ENCODE data around the gene GADD45A. TPM values are rescaled to one million over a fixed set of nuclear protein-coding genes. Genes with fewer than 3 reads are reported as not detected.
A peak's percentile ranks its signal among the peaks of the same experiment; 100 is the strongest.

The GADD45A gene
- total RNA-seq, 2 donors from 2014 or later, result 48.0 to 52.4 TPM

GRCh38 chr1:67684526-67685066 is 405 bp upstream of the GADD45A start:
- Histone ChIP-seq H3K9me3 (ENCODE audit: control insufficient read depth, low read length) (no peaks in the 10 kb centered on the region), H3K4me1 (ENCODE audit: control insufficient read depth, insufficient read depth, low read length) (peaks cover 17% of the 10 kb centered on the region), H3K27me3 (ENCODE audit: control insufficient read depth, insufficient read depth, low read length, poor library complexity, severe bottlenecking) (no peaks in the 10 kb centered on the region), H3K9ac (ENCODE audit: extremely low read depth, low read length, poor library complexity, severe bottlenecking) (no peak overlapping the region), H3K4me3 (ENCODE audit: low read length) (peak overlapping the region; percentile 67), H3K27ac (ENCODE audit: low read depth, low read length) (no peak overlapping the region), H3K36me3 (ENCODE audit: control insufficient read depth, insufficient read depth, low read length) (peaks cover 32% of the 10 kb centered on the region)
- Mint-ChIP-seq H3K4me3 (peak overlapping the region; percentile 92), H3K9me3 (no peaks in the 10 kb centered on the region), H3K27me3 (ENCODE audit: insufficient read depth) (no peaks in the 10 kb centered on the region), H3K36me3 (ENCODE audit: low read depth) (peaks cover 18% of the 10 kb centered on the region), H3K27ac (no peak overlapping the region), H3K4me1 (peaks cover 26% of the 10 kb centered on the region)
- WGBS, 2 experiments (ENCODE audit: insufficient coverage in 1 of 2, insufficient read length in 1 of 2), result 12 to 55% methylated on average over 4 to 20 of the region's 20 CpGs
- TF ChIP-seq CTCF (conservative IDR thresholded peaks at IDR 0.05), result no peak
- no peak for DNase-seq

- H3K27me3 Mint-ChIP-seq (ENCODE audit: insufficient read depth), result no peaks in the 10 kb centered on the region
- Histone ChIP-seq H3K36me3 (ENCODE audit: control insufficient read depth, insufficient read depth, low read length) (peaks cover 32% of the 10 kb centered on the region), H3K27ac (ENCODE audit: low read depth, low read length) (peak overlapping the region; percentile 88), H3K4me3 (ENCODE audit: low read length) (peak overlapping the region; percentile 91), H3K9me3 (ENCODE audit: control insufficient read depth, low read length) (no peaks in the 10 kb centered on the region), H3K4me1 (ENCODE audit: control insufficient read depth, insufficient read depth, low read length) (peaks cover 20% of the 10 kb centered on the region), H3K9ac (ENCODE audit: extremely low read depth, low read length, poor library complexity, severe bottlenecking) (peak overlapping the region; percentile 77), H3K27me3 (ENCODE audit: control insufficient read depth, insufficient read depth, low read length, poor library complexity, severe bottlenecking) (no peaks in the 10 kb centered on the region)
- H3K27ac Mint-ChIP-seq, result peak overlapping the region; percentile 94
- no peaks in the 10 kb centered on the region for H3K9me3 Mint-ChIP-seq
- peaks cover 33% of the 10 kb centered on the region for H3K4me1 Mint-ChIP-seq
- H3K36me3 Mint-ChIP-seq (ENCODE audit: low read depth), result peaks cover 18% of the 10 kb centered on the region
- peak overlapping the region; percentile 92 for H3K4me3 Mint-ChIP-seq
- peak; percentile 80 for DNase-seq
- TF ChIP-seq CTCF (conservative IDR thresholded peaks at IDR 0.05), result no peak
- WGBS, 2 experiments (ENCODE audit: insufficient coverage in 1 of 2, insufficient read length in 1 of 2), result 0% methylated on average over 27 to 65 of the region's 65 CpGs
Observed at GRCh38 chr1:67685558-67686266, 711 bp downstream of the GADD45A start.

- Mint-ChIP-seq H3K9me3 (no peaks in the 10 kb centered on the region), H3K36me3 (ENCODE audit: low read depth) (peaks cover 18% of the 10 kb centered on the region), H3K4me3 (peak overlapping the region; percentile 92), H3K27ac (peak overlapping the region; percentile 97), H3K27me3 (ENCODE audit: insufficient read depth) (no peaks in the 10 kb centered on the region), H3K4me1 (peaks cover 37% of the 10 kb centered on the region)
- no peak for TF ChIP-seq CTCF (conservative IDR thresholded peaks at IDR 0.05)
- Histone ChIP-seq H3K4me1 (ENCODE audit: control insufficient read depth, insufficient read depth, low read length) (peaks cover 24% of the 10 kb centered on the region), H3K36me3 (ENCODE audit: control insufficient read depth, insufficient read depth, low read length) (peaks cover 32% of the 10 kb centered on the region), H3K9me3 (ENCODE audit: control insufficient read depth, low read length) (no peaks in the 10 kb centered on the region), H3K4me3 (ENCODE audit: low read length) (peak overlapping the region; percentile 91), H3K27ac (ENCODE audit: low read depth, low read length) (peak overlapping the region; percentile 88), H3K27me3 (ENCODE audit: control insufficient read depth, insufficient read depth, low read length, poor library complexity, severe bottlenecking) (no peaks in the 10 kb centered on the region), H3K9ac (ENCODE audit: extremely low read depth, low read length, poor library complexity, severe bottlenecking) (peak overlapping the region; percentile 77)
- 0 to 1% methylated on average over 23 to 43 of the region's 43 CpGs for WGBS, 2 experiments (ENCODE audit: insufficient coverage in 1 of 2, insufficient read length in 1 of 2)
- DNase-seq, result peak; percentile 84
Observed at GRCh38 chr1:67686267-67687197, 1.5 kb downstream of the GADD45A start.
